SHP77 (cell line): ENCODE measurements around the gene GTF2F1.
"Not testable (repeated sequence)": the region's sequence is repeated elsewhere in the genome, so short reads cannot be mapped to it uniquely, and the experiment has no call there.

Experiments
- DNase-seq, 2 experiments: peaks; one replicate each; lab custom pipeline; 2025; lab: John Stamatoyannopoulos, UW

GTF2F1 gene

DNA sequence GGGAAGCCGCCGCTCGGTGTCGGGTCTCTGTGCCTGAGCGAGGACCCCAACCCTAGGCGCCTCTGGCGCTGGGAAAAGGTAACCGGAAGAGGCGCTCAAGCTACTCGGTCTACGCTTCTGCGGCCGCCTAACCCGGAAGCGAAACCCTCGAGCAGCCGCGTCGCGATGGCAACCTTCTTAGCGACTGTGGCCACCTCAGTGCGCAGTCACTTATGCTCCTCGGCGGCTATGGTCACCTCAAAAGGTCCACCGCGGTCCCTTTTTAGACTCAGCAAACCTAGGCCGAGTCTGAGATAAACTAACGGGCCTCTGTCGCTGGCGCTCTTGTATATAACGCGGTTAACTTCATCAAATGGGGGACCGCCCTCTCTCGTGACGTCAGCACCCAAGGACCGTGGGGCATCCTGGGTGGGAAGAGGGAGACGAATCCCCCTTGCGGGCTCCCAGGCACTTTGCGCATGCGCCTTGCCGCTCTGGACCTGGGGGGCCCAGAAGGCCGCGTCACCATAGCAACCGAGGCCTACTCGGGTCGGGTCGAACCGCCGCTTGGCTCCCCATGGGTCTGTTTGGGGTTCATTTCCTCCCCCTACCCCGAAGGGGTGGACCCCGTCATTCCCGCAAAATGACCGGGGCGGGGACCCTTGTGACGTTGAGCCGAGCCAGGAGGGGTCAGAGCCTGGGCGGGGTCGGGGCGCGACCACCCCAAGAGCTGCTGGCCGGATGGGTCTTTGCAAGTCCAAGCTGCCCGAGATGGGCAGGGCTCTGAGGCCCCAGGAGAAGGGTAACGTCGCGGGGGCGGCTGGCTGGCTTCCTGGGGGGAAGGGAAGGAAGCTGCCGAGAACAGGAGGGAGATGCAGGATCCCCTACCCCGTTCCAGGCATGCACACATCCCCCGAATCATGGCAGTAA lies at the start of gene GTF2F1:
Gene GTF2F1, minus strand, starts transcription at position 91 of the 909 bp plus-strand sequence. CDS start 169 bp downstream, outside the sequence.
- peak; percentile 91 to 92 for DNase-seq

DNA sequence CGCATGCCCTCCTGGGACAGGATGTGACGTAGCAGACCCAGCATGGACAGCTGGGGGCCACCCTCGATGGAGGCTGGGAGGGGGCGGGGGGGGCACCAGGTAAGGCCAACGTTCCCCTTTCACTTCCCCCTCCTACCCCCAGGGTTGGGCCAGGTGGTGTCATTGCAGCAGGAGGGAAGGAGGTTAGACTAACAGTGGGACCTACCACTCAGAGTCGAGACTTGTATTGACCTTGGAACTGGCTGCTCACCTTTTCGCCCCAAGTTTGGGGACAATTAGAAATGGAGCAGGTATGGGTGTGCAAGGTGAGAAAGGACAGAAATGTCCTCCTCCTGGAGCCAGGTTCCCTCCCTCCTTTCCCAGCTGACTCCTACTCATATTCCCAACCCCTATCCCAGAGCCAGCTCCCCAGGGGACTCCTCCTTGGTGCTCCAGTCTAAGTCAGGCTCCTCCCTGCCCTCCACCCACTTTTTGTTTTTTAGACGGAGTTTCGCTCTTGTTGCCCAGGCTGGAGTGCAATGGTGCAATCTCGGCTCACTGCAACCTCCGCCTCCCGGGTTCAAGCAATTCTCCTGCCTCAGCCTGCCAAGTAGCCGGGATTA lies 49.2 kb upstream of the GTF2F1 start:
- DNase-seq = no peak

DNA sequence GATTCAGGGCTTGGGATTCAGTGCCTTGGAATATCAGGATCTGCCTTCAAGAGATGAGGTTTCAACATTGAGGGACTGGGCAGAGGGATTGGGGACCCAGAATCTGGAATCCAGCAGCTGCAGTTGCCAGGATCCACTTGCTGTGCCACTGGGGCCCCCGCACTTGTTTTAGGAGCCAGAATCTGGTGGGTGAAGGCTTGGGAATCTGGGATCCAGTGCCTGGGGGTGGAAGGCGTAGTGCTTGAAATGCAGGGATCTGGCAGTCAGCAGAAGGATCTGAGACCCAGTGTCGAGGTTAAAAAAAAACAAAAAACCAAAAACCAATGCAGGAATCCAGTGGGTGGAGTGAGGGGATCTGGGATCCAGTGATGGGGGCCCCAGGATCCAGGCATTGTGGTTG lies 47.9 kb upstream of the GTF2F1 start:
- no peak for DNase-seq

DNA sequence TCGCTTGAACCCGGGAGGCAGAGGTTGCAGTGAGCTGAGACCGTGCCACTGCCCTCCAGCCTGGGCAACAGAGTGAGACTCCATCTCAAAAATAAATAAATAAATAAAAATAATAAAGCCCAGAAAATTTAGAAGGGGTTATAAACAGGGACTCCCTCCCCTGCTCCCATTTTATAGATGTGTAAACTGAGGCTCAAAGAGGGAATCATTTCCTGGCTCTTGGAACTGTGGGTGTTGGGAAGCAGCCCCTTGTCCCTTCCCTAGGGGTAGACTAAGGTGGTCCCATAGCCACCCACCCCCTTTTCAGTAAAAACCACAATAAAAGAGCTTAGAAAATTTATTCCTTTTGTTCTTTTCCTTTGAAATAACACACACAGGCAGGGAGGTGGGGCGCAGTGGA lies 46.8 kb upstream of the GTF2F1 start:
- no peak for DNase-seq

DNA sequence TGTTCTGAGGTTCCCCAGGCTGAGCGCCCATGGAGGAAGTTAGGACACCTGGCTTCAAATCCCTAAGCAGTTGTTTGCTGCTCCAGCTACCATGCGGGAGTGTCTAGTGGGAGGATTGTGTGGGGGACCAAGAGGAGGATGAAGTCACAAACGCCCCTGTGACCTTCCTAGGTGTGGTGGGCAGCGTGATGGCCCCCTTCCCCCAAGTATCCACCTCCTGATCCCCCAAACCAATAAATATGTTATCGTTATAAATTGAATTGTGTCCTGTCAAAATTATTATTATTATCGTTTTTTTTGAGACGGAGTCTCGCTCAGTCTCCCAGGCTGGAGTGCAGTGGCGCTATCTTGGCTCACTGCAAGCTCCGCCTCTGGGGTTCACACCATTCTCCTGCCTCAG lies 40.7 kb upstream of the GTF2F1 start, which contains the start of gene SLC25A41:
Gene SLC25A41, minus strand, starts transcription at position 101 of the 400 bp plus-strand sequence. Its CDS starts 70 bp downstream, at position 31.
- no peak for DNase-seq

GRCh38 chr19:6433165-6433564 lies 40.2 kb upstream of the GTF2F1 start:
- DNase-seq = no peak

DNA sequence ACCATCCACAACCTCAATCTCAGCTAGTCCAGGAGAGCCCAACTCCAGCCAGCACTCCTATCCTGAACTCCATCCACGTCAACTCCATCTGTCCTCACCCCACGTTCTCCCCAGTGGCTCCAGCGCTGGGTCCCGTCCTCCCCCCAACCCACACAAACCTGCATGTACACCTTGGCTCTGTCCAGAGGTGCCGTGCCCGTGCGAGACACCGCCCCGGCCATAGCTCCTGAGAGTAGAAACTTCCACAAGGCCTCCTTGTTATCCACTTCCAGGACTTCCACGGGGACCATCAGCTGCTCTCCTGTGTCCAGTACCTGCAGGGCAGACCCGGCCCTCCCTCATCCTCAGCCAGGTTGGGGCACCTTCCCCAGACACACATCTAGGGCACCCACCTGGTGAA lies 38.9 kb upstream of the GTF2F1 start:
- DNase-seq = no peak

- DNase-seq = no peak
Measured at GRCh38 chr19:6429419-6430221, 36.7 kb upstream of the GTF2F1 start.

- DNase-seq = not testable (repeated sequence)
Measured at GRCh38 chr19:6428692-6429418, 35.9 kb upstream of the GTF2F1 start.

DNA sequence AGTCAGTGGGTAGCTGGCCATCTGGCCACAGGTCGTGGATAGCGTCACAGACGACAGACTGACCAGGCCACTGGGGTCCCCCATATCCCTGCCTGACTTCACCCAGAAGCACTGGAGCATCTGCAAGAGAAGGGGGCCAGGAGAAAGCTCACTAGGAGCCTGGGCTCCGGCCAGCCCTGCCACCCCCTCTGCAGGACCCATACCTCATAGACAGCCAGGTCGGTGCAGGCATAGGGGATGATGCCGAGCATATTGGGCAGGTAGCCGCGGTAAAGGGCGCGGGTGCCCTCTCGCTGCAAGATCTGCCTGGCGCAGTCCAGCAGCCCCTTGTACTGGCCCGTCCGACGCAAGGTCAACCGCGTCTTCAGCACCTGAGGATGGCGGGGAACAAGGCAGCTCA lies 34.2 kb upstream of the GTF2F1 start:
- DNase-seq = no peak

- DNase-seq = peak; percentile 6 to 11
Measured at GRCh38 chr19:6425732-6426620, 33.0 kb upstream of the GTF2F1 start.

- peak; percentile 99 to 100 for DNase-seq
Measured at GRCh38 chr19:6424939-6425731, 32.2 kb upstream of the GTF2F1 start.

DNA sequence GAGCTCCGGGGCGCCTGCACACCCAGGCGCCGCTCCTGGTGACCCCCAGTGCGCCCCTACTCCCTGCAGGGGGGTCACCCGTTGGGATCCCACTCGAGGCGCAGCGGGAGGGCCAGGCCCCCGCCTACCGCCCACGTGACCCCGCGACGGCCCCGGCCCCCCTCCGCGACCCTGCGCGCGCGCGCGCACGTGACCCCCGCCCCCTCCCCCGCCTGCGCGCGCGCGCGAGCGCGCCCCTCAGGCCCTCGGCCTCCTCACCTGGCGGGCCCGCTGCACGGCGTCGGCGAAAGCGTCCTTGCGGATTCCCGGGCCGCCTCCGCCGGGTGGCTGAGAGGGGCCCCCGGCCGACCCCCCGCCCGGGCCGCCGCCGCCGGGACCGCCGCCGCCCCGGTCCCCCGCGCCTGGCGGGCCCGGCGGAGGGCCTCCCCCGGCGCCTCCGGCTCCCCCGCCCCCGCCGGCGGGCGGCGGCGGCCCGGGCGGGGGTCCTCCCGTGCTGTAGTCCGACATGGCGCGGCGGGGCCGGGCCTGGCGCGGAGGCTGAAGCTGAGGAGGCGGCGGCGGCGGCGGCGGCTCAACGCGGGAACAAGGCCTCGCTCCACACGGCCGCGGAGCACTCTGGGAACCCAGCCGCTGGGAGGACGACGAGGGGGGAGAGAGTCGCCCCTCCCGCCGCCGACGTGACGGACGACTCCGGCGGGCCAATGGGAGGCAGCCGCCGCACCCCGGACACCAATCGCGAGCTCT lies 31.4 kb upstream of the GTF2F1 start, which contains the start of gene KHSRP:
Gene KHSRP, minus strand, starts transcription at position 617 of the 744 bp plus-strand sequence. Its CDS starts 110 bp downstream, at position 507.
- DNase-seq = no peak

DNA sequence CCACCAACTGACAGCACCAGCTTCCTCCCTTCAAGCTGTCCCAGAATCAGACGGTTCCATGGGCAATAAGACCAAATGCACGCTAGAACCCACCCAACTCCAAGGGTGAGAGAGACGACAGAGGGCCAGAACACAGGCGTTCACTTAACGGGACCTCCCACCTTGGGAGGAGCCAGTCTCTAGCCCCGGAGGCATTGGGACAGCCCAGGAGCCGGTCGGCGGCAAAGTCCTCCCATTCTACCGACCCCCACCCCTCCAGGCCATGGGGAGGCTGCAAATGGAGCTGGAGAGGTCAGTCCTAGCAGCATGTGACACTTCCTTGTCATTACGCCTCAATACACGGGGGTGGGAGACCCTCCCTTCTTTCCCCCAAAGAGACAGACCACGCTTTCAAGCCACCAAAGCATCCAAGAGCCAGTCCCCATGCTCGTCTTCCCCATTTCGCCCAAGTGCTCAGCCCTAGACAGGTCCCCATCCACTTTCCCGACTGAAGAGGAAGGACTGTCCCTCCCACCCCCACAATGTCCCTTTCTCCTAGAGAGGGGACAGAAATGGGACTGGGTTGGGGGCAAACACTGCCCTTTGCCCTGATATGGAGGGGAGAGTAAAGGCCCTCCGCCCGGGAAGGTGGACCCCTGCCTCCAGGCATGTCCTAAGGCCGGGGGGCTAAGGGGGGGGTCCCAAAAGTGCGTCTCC lies 30.7 kb upstream of the GTF2F1 start:
- no peak for DNase-seq

- no peak for DNase-seq
Measured at GRCh38 chr19:6421075-6422014, 28.4 kb upstream of the GTF2F1 start.

- no peak for DNase-seq
Measured at GRCh38 chr19:6418562-6418932, 25.6 kb upstream of the GTF2F1 start.
